Measurements from ENCODE around the gene GALNT2. TPM values are rescaled to one million over a fixed set of nuclear protein-coding genes. Genes with fewer than 3 reads are reported as not detected.

The GALNT2 gene
- total and polyA plus RNA-seq, 2 donors (not counting 1 experiment from before 2014, with no cell fraction given): 19.0 to 184 TPM

DNA sequence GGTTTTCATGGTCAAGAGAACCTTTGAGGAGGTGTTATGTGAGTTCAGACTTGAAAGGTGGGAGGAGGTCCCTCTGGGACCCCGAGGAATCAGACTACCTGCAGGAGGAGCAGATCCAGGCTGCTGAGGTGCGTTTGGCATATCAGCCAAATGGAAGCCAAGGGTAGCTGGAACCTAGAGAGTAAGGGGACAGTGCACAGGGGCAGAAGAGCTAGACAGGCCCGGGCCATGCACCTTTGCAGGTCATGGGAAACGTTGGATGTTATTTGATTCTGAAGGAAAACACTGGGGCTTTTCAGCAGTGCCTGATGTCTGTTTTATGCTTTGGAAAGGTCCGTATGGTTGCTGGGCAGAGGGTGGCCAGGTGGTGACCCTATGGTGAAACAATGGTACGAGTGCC is 189.9 kb downstream of the GALNT2 start:
- TF ChIP-seq EZH2 (IDR thresholded peaks at IDR 0.05; ENCODE audit: borderline replicate concordance, insufficient read depth, low read depth, low read length, poor library complexity, severe bottlenecking): no peak
- Mint-ChIP-seq H3K27ac (no peak overlapping the region), H3K9me3 (ENCODE audit: insufficient read depth) (no peaks in the 10 kb centered on the region), H3K4me3 (no peak overlapping the region), H3K4me1 (peaks cover 9% of the 10 kb centered on the region), H3K27me3 (no peaks in the 10 kb centered on the region)
- intact Hi-C loops (cut with micrococcal nuclease): no loop called here
- Histone ChIP-seq H4K20me1 (ENCODE audit: control insufficient read depth, insufficient read depth, low read length, poor library complexity, severe bottlenecking) (no peaks in the 10 kb centered on the region), H3K9me3 (ENCODE audit: control extremely low read depth in 1 of 3, control insufficient read depth in 2 of 3, insufficient read depth in 1 of 3, low read length in 2 of 3) (peaks cover 0 to 6% (median 0%) of the 10 kb centered on the region in 3 donors), H3K27ac (ENCODE audit: low read length in 2 of 2) (no peak overlapping the region), H3K4me3 (ENCODE audit: control extremely low read depth in 1 of 5, extremely low read depth in 1 of 5, insufficient read depth in 1 of 5, low read depth in 2 of 5, low read length in 4 of 5) (no peak overlapping the region), H3K36me3 (replicated peaks in 1 of 2; ENCODE audit: control extremely low read depth in 1 of 2, control insufficient read depth in 1 of 2, extremely low read depth in 1 of 2, insufficient read depth in 2 of 2, low read length in 1 of 2) (peaks cover 2 to 29% of the 10 kb centered on the region in 2 experiments), H3K4me1 (ENCODE audit: control insufficient read depth in 2 of 2, insufficient read depth in 2 of 2, low read length in 2 of 2) (peaks cover 0 to 5% of the 10 kb centered on the region in 2 donors), H3K4me2 (replicated peaks; ENCODE audit: low read depth, low read length, poor library complexity, severe bottlenecking) (no peak overlapping the region), H3K27me3 (replicated peaks in 1 of 4; ENCODE audit: control extremely low read depth in 1 of 4, control insufficient read depth in 3 of 4, insufficient read depth in 4 of 4, low read length in 3 of 4) (no peaks in the 10 kb centered on the region), H2AFZ (ENCODE audit: insufficient read depth, low read depth, low read length, poor library complexity, severe bottlenecking) (no peak overlapping the region), H3K9ac (ENCODE audit: low read length) (no peak overlapping the region), H3K79me2 (ENCODE audit: control insufficient read depth, insufficient read depth, low read length) (no peaks in the 10 kb centered on the region)
- CTCF ChIA-PET: no interaction called here
- DNase-seq (no peak), ATAC-seq (ENCODE audit: low read depth) (no peak)
- POLR2A ChIA-PET: no interaction called here
- WGBS (ENCODE audit: insufficient coverage): over 99% methylated on average over 6 of the region's 6 CpGs

DNA sequence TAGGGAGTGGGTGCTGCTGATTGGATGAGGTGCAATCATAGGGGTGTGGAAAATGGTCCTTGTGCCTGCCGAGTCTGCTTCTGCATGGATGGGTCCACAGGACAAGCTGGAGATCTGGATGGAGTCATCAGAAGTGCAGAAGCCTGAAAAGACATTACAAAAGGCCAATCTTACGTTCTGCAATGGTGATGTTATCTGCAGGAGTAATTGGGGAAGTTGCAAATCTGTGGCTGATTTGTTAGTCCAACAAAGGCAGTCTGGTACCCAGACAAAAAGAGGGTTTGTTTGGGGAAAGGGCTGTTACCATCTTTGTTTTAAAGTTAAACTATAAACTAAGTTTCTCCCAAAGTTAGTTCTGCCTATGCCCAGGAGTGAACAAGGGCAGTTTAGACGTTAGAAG is 192.6 kb downstream of the GALNT2 start:
- H3K9me3 Mint-ChIP-seq (ENCODE audit: insufficient read depth): no peaks in the 10 kb centered on the region
- no peak overlapping the region for H3K27ac Mint-ChIP-seq
- WGBS (ENCODE audit: insufficient coverage): 94% methylated on average over 3 of the region's 3 CpGs
- CTCF ChIA-PET: interaction anchor here (1.0 to 1.2 kb wide), 2 partner anchors 10 to 603 kb away, joined by 3 read pairs; no protein-coding TSS in a partner anchor
- TF ChIP-seq, protein P1, sequence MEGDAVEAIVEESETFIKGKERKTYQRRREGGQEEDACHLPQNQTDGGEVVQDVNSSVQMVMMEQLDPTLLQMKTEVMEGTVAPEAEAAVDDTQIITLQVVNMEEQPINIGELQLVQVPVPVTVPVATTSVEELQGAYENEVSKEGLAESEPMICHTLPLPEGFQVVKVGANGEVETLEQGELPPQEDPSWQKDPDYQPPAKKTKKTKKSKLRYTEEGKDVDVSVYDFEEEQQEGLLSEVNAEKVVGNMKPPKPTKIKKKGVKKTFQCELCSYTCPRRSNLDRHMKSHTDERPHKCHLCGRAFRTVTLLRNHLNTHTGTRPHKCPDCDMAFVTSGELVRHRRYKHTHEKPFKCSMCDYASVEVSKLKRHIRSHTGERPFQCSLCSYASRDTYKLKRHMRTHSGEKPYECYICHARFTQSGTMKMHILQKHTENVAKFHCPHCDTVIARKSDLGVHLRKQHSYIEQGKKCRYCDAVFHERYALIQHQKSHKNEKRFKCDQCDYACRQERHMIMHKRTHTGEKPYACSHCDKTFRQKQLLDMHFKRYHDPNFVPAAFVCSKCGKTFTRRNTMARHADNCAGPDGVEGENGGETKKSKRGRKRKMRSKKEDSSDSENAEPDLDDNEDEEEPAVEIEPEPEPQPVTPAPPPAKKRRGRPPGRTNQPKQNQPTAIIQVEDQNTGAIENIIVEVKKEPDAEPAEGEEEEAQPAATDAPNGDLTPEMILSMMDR (IDR thresholded peaks at IDR 0.05): no peak
- TF ChIP-seq EZH2 (IDR thresholded peaks at IDR 0.05; ENCODE audit: borderline replicate concordance, insufficient read depth, low read depth, low read length, poor library complexity, severe bottlenecking): no peak
- H3K79me2 ChIP-seq (ENCODE audit: control insufficient read depth, insufficient read depth, low read length): no peaks in the 10 kb centered on the region
- H3K9me3 ChIP-seq (ENCODE audit: control extremely low read depth in 1 of 3, control insufficient read depth in 2 of 3, insufficient read depth in 1 of 3, low read length in 2 of 3): peaks cover 0 to 9% (median 0%) of the 10 kb centered on the region in 3 donors
- H3K4me1 ChIP-seq (ENCODE audit: control insufficient read depth in 2 of 2, insufficient read depth in 2 of 2, low read length in 2 of 2): peaks cover 2 to 5% of the 10 kb centered on the region in 2 donors
- H3K4me1 Mint-ChIP-seq: peaks cover 12% of the 10 kb centered on the region
- no peak overlapping the region for H3K27ac ChIP-seq (ENCODE audit: low read length in 2 of 2)
- intact Hi-C loops (cut with micrococcal nuclease): no loop called here
- H3K27me3 Mint-ChIP-seq: no peaks in the 10 kb centered on the region
- DNase-seq (no peak), ATAC-seq (ENCODE audit: low read depth) (no peak)
- no peaks in the 10 kb centered on the region for H3K27me3 ChIP-seq (replicated peaks in 1 of 4; ENCODE audit: control extremely low read depth in 1 of 4, control insufficient read depth in 3 of 4, insufficient read depth in 4 of 4, low read length in 3 of 4)
- POLR2A ChIA-PET: no interaction called here
- H3K9ac ChIP-seq (ENCODE audit: low read length): no peak overlapping the region
- H2AFZ ChIP-seq (ENCODE audit: insufficient read depth, low read depth, low read length, poor library complexity, severe bottlenecking): no peak overlapping the region
- H3K4me2 ChIP-seq (replicated peaks; ENCODE audit: low read depth, low read length, poor library complexity, severe bottlenecking): no peak overlapping the region
- no peaks in the 10 kb centered on the region for H4K20me1 ChIP-seq (ENCODE audit: control insufficient read depth, insufficient read depth, low read length, poor library complexity, severe bottlenecking)
- H3K4me3 ChIP-seq (ENCODE audit: control extremely low read depth in 1 of 5, extremely low read depth in 1 of 5, insufficient read depth in 1 of 5, low read depth in 2 of 5, low read length in 4 of 5): no peak overlapping the region
- no peak overlapping the region for H3K4me3 Mint-ChIP-seq
- H3K36me3 ChIP-seq (replicated peaks in 1 of 2; ENCODE audit: control extremely low read depth in 1 of 2, control insufficient read depth in 1 of 2, extremely low read depth in 1 of 2, insufficient read depth in 2 of 2, low read length in 1 of 2): peaks cover 0 to 26% of the 10 kb centered on the region in 2 experiments
